Heart right ventricle (tissue), 16 donors: ENCODE results near the gene NR1I2. TPM values are rescaled to one million over a fixed set of nuclear protein-coding genes. Genes with fewer than 3 reads are reported as not detected.

Experiments used
- ATAC-seq, 8 donors: fragments of 200-7000 bp; cut with Tn5 transposase; one replicate each; pipeline ENCODE4 v1.9.1; 2020; ENCODE audit warnings: mild to moderate bottlenecking in 8 of 8, moderate library complexity in 8 of 8, moderate number of reproducible peaks in 1 of 8
- DNase-seq, 2 donors: peaks; one replicate each; pipeline ENCODE4 v3.0.0-alpha.2; 2020
- H3K27ac ChIP-seq, 10 donors: fragments of 200-600 bp; sonication (generic) in 2 of 10; one replicate each; pipeline versions ENCODE4 v1.5.0 to v1.8.0; 2020 to 2022; ENCODE audit warnings: mild to moderate bottlenecking in 3 of 10
- H3K27me3 ChIP-seq, 7 donors: fragments of 200-600 bp; one replicate each; pipeline ENCODE4 v1.8.0; 2021 to 2022; ENCODE audit warnings: mild to moderate bottlenecking in 2 of 7
- H3K36me3 ChIP-seq, 9 donors: fragments of 200-600 bp; sonication (generic) in 1 of 9; one replicate each; pipeline versions ENCODE4 v1.5.0 to v1.8.0; 2020 to 2022; ENCODE audit warnings: mild to moderate bottlenecking in 2 of 9
- H3K4me1 ChIP-seq, 9 donors: fragments of 200-600 bp; sonication (generic) in 1 of 9; one replicate each; pipeline versions ENCODE4 v1.5.0 to v1.8.0; 2020 to 2022; ENCODE audit warnings: mild to moderate bottlenecking in 4 of 9
- H3K4me3 ChIP-seq, 10 donors: fragments of 200-600 bp; sonication (generic) in 2 of 10; one replicate each; pipeline versions ENCODE4 v1.5.0 to v1.8.0; 2020 to 2022; ENCODE audit warnings: mild to moderate bottlenecking in 7 of 10, moderate library complexity in 2 of 10
- H3K9me3 ChIP-seq, 11 donors: fragments of 200-600 bp in 10 of 11; sonication (generic) in 2 of 11; one replicate each; pipeline versions ENCODE4 v1.5.0 to v1.8.0; 2013 to 2022; ENCODE audit warnings: mild to moderate bottlenecking in 2 of 11, control low read depth in 1 of 11, moderate library complexity in 1 of 11
- WGBS, 2 donors: extraction: QIAGEN DNeasy Blood & Tissue Kit; methylation state at CpG; one replicate each; pipeline ENCODE4 v1.1.7; 2013; ENCODE audit warnings: inconsistent platforms in 1 of 2; 5-methylcytosine and 5-hydroxymethylcytosine counted together
- intact Hi-C, 10 donors: fragments of 100-400 bp; cut with DNase I; formaldehyde crosslinking; loops; one replicate each; pipeline versions ENCODE4 v1.11.1 to v1.14.2; 2022
- polyA plus RNA-seq, 2 donors: library from polyadenylated mRNA; stranded (reverse); fragments of 200-250 nt; gene quantifications; one replicate each; pipeline ENCODE4 v1.2.3, GENCODE V29; 2013
- total RNA-seq, 10 donors: library from RNA; stranded (reverse); fragmentation: NEBNext Ultra II Directional in 3 of 10; extraction: Animal tissue kit (Norgen Biotek cat#: 25700) in 3 of 10; gene quantifications; one replicate each; pipeline versions ENCODE4 v1.2.1 to v1.2.4, GENCODE V29; 2021 to 2023
- TF ChIP-seq, protein P1 (sequence below), 9 donors: fragments of 200-600 bp; sonication (generic) in 2 of 9; IDR thresholded peaks; one replicate each; pipeline versions ENCODE4 v1.5.0 to v1.8.0; 2021 to 2022; ENCODE audit warnings: antibody characterized with exemption in 9 of 9, mild to moderate bottlenecking in 5 of 9, moderate library complexity in 1 of 9
- donor health status: Arrhythmogenic right ventricular cardiomyopathy.
- donor health status: ischemic (EF 13 %, LVEDD 7.1; RV severe dilation, severe dysfunction).
- donor health status: healthy with polysubstance abuse.
- donor health status: DM: no; HTN: yes; CAD: no.
- donor health status: DM: no; HTN: no; CAD: no.
- donor health status: ischemic (EF 25% LVEDD 6.9; RV normal size, moderate dysfunction).
- donor health status: ischemic (EF 25% LVEDD 5.7; RV mildly dilated, moderate dysfunction).
- donor health status: healthy.
- donor health status: DM: yes; HTN: yes; CAD: no.
- donor health status: Ischemic cardiomyopathy.
- donor health status: ischemic (EF 35%, LVEDD 5.7; RV mildly dilated, moderate dysfunction).
- donor health status: nonischemic (EF 11% LVEDD 7.7; RV severe dilation, severe dysfunction).
- donor health status: DM: yes; HTN: yes; CAD: no.
- donor health status: PGD.
- donor health status: ischemic (EF 29% LVEDD 5.4; RV normal size, mild dysfunction).
- donor health status: nonischemic (EF 23%, LVEDD 6.1; RV moderate dilation, normal function).

Gene NR1I2
- total and polyA plus RNA-seq, 12 donors = 0.03 to 0.31 (median 0.21) TPM; not detected in 3

DNA sequence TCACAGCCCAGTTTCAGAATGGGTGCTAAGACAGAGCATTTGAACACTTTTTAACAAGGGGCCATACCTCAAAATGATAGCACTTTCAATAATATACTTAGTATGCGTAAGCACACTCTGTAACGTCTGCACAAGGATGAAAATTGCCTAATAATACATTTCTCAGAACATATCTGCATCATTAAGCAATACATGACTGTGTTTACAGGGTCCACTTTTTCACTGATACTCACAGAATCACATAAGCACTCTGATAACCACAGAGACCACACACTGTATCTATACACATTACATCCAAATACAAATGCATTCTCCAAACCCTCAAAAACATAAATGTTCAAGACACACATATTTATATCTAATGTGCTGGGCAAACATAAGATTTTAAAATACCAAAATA is 79.8 kb downstream of the NR1I2 start:
- TF ChIP-seq, protein P1, sequence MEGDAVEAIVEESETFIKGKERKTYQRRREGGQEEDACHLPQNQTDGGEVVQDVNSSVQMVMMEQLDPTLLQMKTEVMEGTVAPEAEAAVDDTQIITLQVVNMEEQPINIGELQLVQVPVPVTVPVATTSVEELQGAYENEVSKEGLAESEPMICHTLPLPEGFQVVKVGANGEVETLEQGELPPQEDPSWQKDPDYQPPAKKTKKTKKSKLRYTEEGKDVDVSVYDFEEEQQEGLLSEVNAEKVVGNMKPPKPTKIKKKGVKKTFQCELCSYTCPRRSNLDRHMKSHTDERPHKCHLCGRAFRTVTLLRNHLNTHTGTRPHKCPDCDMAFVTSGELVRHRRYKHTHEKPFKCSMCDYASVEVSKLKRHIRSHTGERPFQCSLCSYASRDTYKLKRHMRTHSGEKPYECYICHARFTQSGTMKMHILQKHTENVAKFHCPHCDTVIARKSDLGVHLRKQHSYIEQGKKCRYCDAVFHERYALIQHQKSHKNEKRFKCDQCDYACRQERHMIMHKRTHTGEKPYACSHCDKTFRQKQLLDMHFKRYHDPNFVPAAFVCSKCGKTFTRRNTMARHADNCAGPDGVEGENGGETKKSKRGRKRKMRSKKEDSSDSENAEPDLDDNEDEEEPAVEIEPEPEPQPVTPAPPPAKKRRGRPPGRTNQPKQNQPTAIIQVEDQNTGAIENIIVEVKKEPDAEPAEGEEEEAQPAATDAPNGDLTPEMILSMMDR (IDR thresholded peaks at IDR 0.05) = no peak
- no peak for ATAC-seq

GRCh38 chr3:119862616-119863015 is 80.7 kb downstream of the NR1I2 start:
- 97 to 98% methylated on average over 2 of the region's 2 CpGs for WGBS, 2 donors
- DNase-seq = no peak

More for the DNA sequence above, 79.8 kb downstream of the NR1I2 start:
- H3K4me3 ChIP-seq = no peak overlapping the region
- no peak for DNase-seq
- peaks cover 0 to 16% (median 0%) of the 10 kb centered on the region in 11 donors for H3K9me3 ChIP-seq
- 94 to 98% methylated on average over 2 of the region's 2 CpGs for WGBS, 2 donors
- H3K4me1 ChIP-seq = peaks cover 0 to 13% (median 4%) of the 10 kb centered on the region in 9 donors
- no peaks in the 10 kb centered on the region for H3K27me3 ChIP-seq
- H3K36me3 ChIP-seq = peaks cover 0 to 74% (median 31%) of the 10 kb centered on the region in 9 donors
- H3K27ac ChIP-seq = no peak overlapping the region
- intact Hi-C loops = no loop called here

GRCh38 chr3:119864476-119864875 is 82.6 kb downstream of the NR1I2 start:
- Histone ChIP-seq H3K4me3 (no peak overlapping the region), H3K9me3 (no peaks in the 10 kb centered on the region), H3K36me3 (peaks cover 0 to 49% (median 17%) of the 10 kb centered on the region in 9 donors), H3K27ac (no peak overlapping the region), H3K4me1 (peaks cover 0 to 15% (median 4%) of the 10 kb centered on the region in 9 donors), H3K27me3 (no peaks in the 10 kb centered on the region)
- intact Hi-C loops = no loop called here
- no peak for DNase-seq
- 93% methylated on average over 7 of the region's 7 CpGs for WGBS, 2 donors
- ATAC-seq = no peak
- TF ChIP-seq, protein P1 (IDR thresholded peaks at IDR 0.05) = no peak

More at GRCh38 chr3:119862616-119863015, 80.7 kb downstream of the NR1I2 start:
- intact Hi-C loops = no loop called here
- H3K36me3 ChIP-seq = peaks cover 0 to 68% (median 25%) of the 10 kb centered on the region in 9 donors
- ATAC-seq = no peak
- H3K4me3 ChIP-seq = no peak overlapping the region
- H3K27ac ChIP-seq = no peak overlapping the region
- peaks cover 0 to 12% (median 0%) of the 10 kb centered on the region in 11 donors for H3K9me3 ChIP-seq
- H3K27me3 ChIP-seq = no peaks in the 10 kb centered on the region
- TF ChIP-seq, protein P1 (IDR thresholded peaks at IDR 0.05) = no peak
- H3K4me1 ChIP-seq = peaks cover 0 to 13% (median 4%) of the 10 kb centered on the region in 9 donors

Other genes starting within 250 kb of the NR1I2 start
- 1 to 10 TPM in 1 of 10 donors, under 1 TPM in 4, not detected in 5; 0.12 to 1.6 (median 0.34) TPM for gene CD80, start 222.5 kb upstream of the NR1I2 start, total RNA-seq
- gene CD80, start 222.5 kb upstream of the NR1I2 start, polyA plus RNA-seq = under 1 TPM in 1 of 2 donors, not detected in 1; 0.01 TPM
- 10 to 100 TPM in 6 of 10 donors, 1 to 10 TPM in 4; 7.5 to 16.9 (median 12.6) TPM for gene ADPRH, start 202.6 kb upstream of the NR1I2 start, total RNA-seq
- gene ADPRH, start 202.6 kb upstream of the NR1I2 start, polyA plus RNA-seq = 1 to 10 TPM; 5.6 to 7.9 TPM
- 10 to 100 TPM in 1 of 10 donors, 1 to 10 TPM in 6, under 1 TPM in 3; 0.55 to 19.3 (median 1.9) TPM for gene PLA1A, start 184.2 kb upstream of the NR1I2 start, total RNA-seq
- 1 to 10 TPM; 1.1 to 3.7 TPM for gene PLA1A, start 184.2 kb upstream of the NR1I2 start, polyA plus RNA-seq
- gene POPDC2, start 121.5 kb upstream of the NR1I2 start, total RNA-seq = 100 to 1,000 TPM; 598 to 928 (median 732) TPM
- 100 to 1,000 TPM; 351 to 805 TPM for gene POPDC2, start 121.5 kb upstream of the NR1I2 start, polyA plus RNA-seq
- 100 to 1,000 TPM in 6 of 10 donors, 10 to 100 TPM in 4; 76.2 to 175 (median 107) TPM for gene COX17, start 104.7 kb upstream of the NR1I2 start, total RNA-seq
- gene COX17, start 104.7 kb upstream of the NR1I2 start, polyA plus RNA-seq = 100 to 1,000 TPM; 228 to 733 TPM
- under 1 TPM; 0.19 to 0.92 (median 0.49) TPM for gene CFAP91, start 79.1 kb upstream of the NR1I2 start, total RNA-seq
- gene CFAP91, start 79.1 kb upstream of the NR1I2 start, polyA plus RNA-seq = 1 to 10 TPM in 1 of 2 donors, under 1 TPM in 1; 0.25 to 1.6 TPM